Panc1 (cell line): Measurements from ENCODE around the gene PHF8. TPM values are rescaled to one million over a fixed set of nuclear protein-coding genes. Genes with fewer than 3 reads are reported as not detected.

ENCODE experiments used
- ATAC-seq: fragments of 200-7000 bp; cut with Tn5 transposase; 2 replicates; pipeline ENCODE4 v1.9.1; 2020; ENCODE audit warnings: mild to moderate bottlenecking, moderate library complexity
- BruUV-seq: library from RNA; stranded (reverse); fragments of 400-500 nt; replicated peaks from 2 replicates; lab custom pipeline; 2021; lab: Mats Ljungman, UMichigan
- CTCF ChIA-PET: fragments of 300-600 bp; sonication (Branson Sonifier 250); formaldehyde crosslinking; loops from one replicate; lab custom pipeline; 2022; ENCODE audit warnings: antibody characterized with exemption; lab: Charles Lee
- POLR2A ChIA-PET: fragments of 300-600 bp; sonication (Branson Sonifier 250); formaldehyde crosslinking; loops from one replicate; lab custom pipeline; 2022; ENCODE audit warnings: antibody characterized with exemption; lab: Charles Lee
- DNase-seq: peaks from one replicate; pipeline ENCODE4 v3.0.0-alpha.2; 2010; ENCODE audit warnings: low read depth, low spot score
- H3K27ac ChIP-seq: 2 replicates; pipeline ENCODE4 v1.5.1; 2011; ENCODE audit warnings: mild to moderate bottlenecking, low read length, inconsistent platforms
- H3K27me3 ChIP-seq: fragments of 200-500 bp; sonication (Bioruptor generic); 2 replicates; pipeline ENCODE4 v1.6.0; 2014; ENCODE audit warnings: low read length, inconsistent platforms; ENCODE audit not compliant: control insufficient read depth, insufficient read depth
- H3K36me3 ChIP-seq: fragments of 200-500 bp; sonication (Bioruptor generic); 2 replicates; pipeline ENCODE4 v1.5.1; 2014; ENCODE audit warnings: inconsistent platforms, mild to moderate bottlenecking, low read length, moderate library complexity; ENCODE audit not compliant: control insufficient read depth, insufficient read depth
- H3K4me1 ChIP-seq: 2 replicates; pipeline ENCODE4 v1.5.1; 2011; ENCODE audit warnings: inconsistent platforms, mild to moderate bottlenecking, low read length, moderate library complexity; ENCODE audit not compliant: control insufficient read depth, insufficient read depth
- H3K4me3 ChIP-seq, 2 experiments: 2 replicates each; pipeline ENCODE4 v1.5.1; 2011 to 2012; ENCODE audit warnings: low read depth in 2 of 2, low read length in 2 of 2, mild to moderate bottlenecking in 2 of 2, inconsistent platforms in 1 of 2, moderate library complexity in 1 of 2
- H3K9me3 ChIP-seq: fragments of 200-500 bp; sonication (Bioruptor generic); 2 replicates; pipeline ENCODE4 v1.5.1; 2014; ENCODE audit warnings: low read depth, mild to moderate bottlenecking, inconsistent platforms, low read length, moderate library complexity; ENCODE audit not compliant: control insufficient read depth, insufficient read depth
- POLR2AphosphoS5 ChIP-seq: IDR thresholded peaks from 2 replicates; pipeline ENCODE4 v1.6.1; 2012; ENCODE audit warnings: mild to moderate bottlenecking, low read depth, low read length, moderate library complexity
- REST ChIP-seq, 2 experiments: IDR thresholded peaks; 2 replicates each; pipeline ENCODE4 v1.6.1; 2011 to 2012; ENCODE audit warnings: low read depth in 2 of 2, control low read depth in 1 of 2, low read length in 1 of 2, mild to moderate bottlenecking in 1 of 2, moderate library complexity in 1 of 2; ENCODE audit not compliant: insufficient read depth in 1 of 2
- SIN3A ChIP-seq: IDR thresholded peaks from 2 replicates; pipeline ENCODE4 v1.6.1; 2012; ENCODE audit warnings: low read depth, mild to moderate bottlenecking, low read length, moderate library complexity, borderline replicate concordance; ENCODE audit not compliant: insufficient read depth
- TCF7L2 ChIP-seq: IDR thresholded peaks from 2 replicates; pipeline ENCODE4 v1.6.1; 2011; ENCODE audit warnings: mild to moderate bottlenecking, low read depth, low read length, inconsistent platforms
- in situ Hi-C: cut with HindIII; loops from 2 replicates; pipeline ENCODE4 v1.10.0; 2016; ENCODE audit warnings: low sequenced_read_pairs, low pct_unique_long_range_greater_than_20kb
- intact Hi-C: fragments of 100-400 bp; cut with micrococcal nuclease; formaldehyde crosslinking; loops from one replicate; pipeline ENCODE4 v1.10.0; 2022; ENCODE audit not compliant: unreplicated experiment
- total RNA-seq: library from RNA; stranded (reverse); gene quantifications from one replicate; pipeline ENCODE4 v1.2.1, GENCODE V29; 2021; ENCODE audit not compliant: unreplicated experiment
- TF ChIP-seq, protein P1 (sequence below): fragments of 450-650 bp; IDR thresholded peaks from 2 replicates; pipeline ENCODE4 v1.5.1; 2017; ENCODE audit warnings: mild to moderate bottlenecking

The PHF8 gene
- total RNA-seq, 1 experiment from 2014 or later, result 27.5 TPM

DNA sequence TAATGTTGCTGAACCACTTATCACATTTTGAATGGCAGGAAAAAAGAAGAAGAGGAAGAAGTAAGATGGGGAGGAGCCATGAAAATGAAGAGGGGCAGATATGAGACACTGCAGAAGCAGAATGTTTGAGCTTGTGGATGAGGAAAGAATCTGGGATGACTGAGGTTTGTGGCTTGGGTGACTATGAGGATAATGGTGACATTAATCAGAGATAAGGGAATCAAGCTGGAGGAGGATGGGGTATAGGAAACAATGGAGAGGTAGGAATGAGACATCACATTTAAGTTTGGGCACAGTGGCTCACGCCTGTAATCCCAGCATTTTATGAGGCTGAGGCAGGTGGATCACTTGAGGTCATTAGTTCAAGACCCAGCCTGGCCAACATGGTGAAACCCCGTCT lies 19.1 kb upstream of the PHF8 start:
- intact Hi-C loops (no loop called here), in situ Hi-C loops (no loop called here)
- TF ChIP-seq TCF7L2, result no peak
- no peak for TF ChIP-seq REST (IDR thresholded peaks at IDR 0.05; ENCODE audit: insufficient read depth in 1 of 2, low read depth in 2 of 2, low read length in 1 of 2)
- TF ChIP-seq, protein P1, sequence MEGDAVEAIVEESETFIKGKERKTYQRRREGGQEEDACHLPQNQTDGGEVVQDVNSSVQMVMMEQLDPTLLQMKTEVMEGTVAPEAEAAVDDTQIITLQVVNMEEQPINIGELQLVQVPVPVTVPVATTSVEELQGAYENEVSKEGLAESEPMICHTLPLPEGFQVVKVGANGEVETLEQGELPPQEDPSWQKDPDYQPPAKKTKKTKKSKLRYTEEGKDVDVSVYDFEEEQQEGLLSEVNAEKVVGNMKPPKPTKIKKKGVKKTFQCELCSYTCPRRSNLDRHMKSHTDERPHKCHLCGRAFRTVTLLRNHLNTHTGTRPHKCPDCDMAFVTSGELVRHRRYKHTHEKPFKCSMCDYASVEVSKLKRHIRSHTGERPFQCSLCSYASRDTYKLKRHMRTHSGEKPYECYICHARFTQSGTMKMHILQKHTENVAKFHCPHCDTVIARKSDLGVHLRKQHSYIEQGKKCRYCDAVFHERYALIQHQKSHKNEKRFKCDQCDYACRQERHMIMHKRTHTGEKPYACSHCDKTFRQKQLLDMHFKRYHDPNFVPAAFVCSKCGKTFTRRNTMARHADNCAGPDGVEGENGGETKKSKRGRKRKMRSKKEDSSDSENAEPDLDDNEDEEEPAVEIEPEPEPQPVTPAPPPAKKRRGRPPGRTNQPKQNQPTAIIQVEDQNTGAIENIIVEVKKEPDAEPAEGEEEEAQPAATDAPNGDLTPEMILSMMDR, result no peak
- TF ChIP-seq POLR2AphosphoS5, result no peak
- no peak for TF ChIP-seq SIN3A
- Histone ChIP-seq H3K4me3 (no peak overlapping the region), H3K27ac (no peak overlapping the region), H3K9me3 (no peaks in the 10 kb centered on the region), H3K36me3 (no peaks in the 10 kb centered on the region), H3K27me3 (no peaks in the 10 kb centered on the region), H3K4me1 (no peaks in the 10 kb centered on the region)
- ATAC-seq (no peak), DNase-seq (no peak)
- no TSS peak for BruUV-seq
- ChIA-PET CTCF (no interaction called here), POLR2A (no interaction called here)

DNA sequence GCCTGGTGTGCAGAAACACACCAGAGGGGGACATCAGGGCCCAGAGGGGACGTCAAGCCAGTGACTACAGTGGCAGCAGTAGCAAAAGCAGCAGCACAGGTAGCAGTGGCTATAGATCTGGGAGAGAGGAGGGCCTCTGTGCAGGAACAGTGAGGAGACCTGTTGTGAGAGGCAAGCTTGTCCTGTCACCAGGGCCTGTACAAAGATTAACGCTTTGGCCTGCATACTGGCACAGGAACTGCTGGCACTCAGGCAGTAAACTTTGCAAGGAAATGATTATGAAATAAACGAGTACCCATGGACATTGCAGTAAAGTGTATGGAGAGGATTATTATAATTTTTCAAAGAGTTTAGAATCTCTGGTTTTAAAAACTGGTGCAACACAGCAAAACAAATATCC lies 5.5 kb upstream of the PHF8 start:
- no peaks in the 10 kb centered on the region for H3K36me3 ChIP-seq
- CTCF ChIA-PET, result no interaction called here
- no peak for ATAC-seq
- peaks cover 9% of the 10 kb centered on the region for H3K4me1 ChIP-seq
- intact Hi-C loops (no loop called here), in situ Hi-C loops (no loop called here)
- no TSS peak for BruUV-seq
- H3K27me3 ChIP-seq, result no peaks in the 10 kb centered on the region
- H3K4me3 ChIP-seq, result no peak overlapping the region
- no peaks in the 10 kb centered on the region for H3K9me3 ChIP-seq
- POLR2A ChIA-PET, result no interaction called here
- H3K27ac ChIP-seq, result no peak overlapping the region
- TF ChIP-seq POLR2AphosphoS5, result no peak
- no peak for TF ChIP-seq SIN3A
- no peak for TF ChIP-seq REST (IDR thresholded peaks at IDR 0.05; ENCODE audit: insufficient read depth in 1 of 2, low read depth in 2 of 2, low read length in 1 of 2)
- no peak for TF ChIP-seq TCF7L2
- TF ChIP-seq, protein P1, result no peak
- no peak for DNase-seq
